Naive thymus-derived CD4-positive, alpha-beta T cell (primary cell): ENCODE measurements around the gene BEST4. TPM values are rescaled to one million over a fixed set of nuclear protein-coding genes. Genes with fewer than 3 reads are reported as not detected.
A peak's percentile ranks its signal among the peaks of the same experiment; 100 is the strongest.
"Not testable (repeated sequence)": the region's sequence is repeated elsewhere in the genome, so short reads cannot be mapped to it uniquely, and the experiment has no call there.

Experiments
- ATAC-seq: fragments of 150-1000 bp; cut with Tn5 transposase; 2 replicates; pipeline ENCODE4 v1.10.0; 2021; ENCODE audit warnings: mild to moderate bottlenecking, moderate library complexity
- CTCF ChIA-PET: fragments of 350-600 bp; sonication (Branson Sonifier 250); formaldehyde crosslinking; loops from one replicate; lab custom pipeline; 2021; ENCODE audit warnings: antibody characterized with exemption; lab: Charles Lee
- POLR2A ChIA-PET: fragments of 350-600 bp; sonication (Branson Sonifier 250); formaldehyde crosslinking; loops from one replicate; lab custom pipeline; 2021; ENCODE audit warnings: antibody characterized with exemption, inconsistent platforms; lab: Charles Lee
- DNase-seq, 9 donors: peaks; one replicate each; pipeline versions ENCODE4 v3.0.0 to v3.0.0-alpha.2; 2020 to 2022; ENCODE audit warnings: mixed read lengths in 1 of 9
- H3K27ac ChIP-seq: one replicate; pipeline ENCODE4 v1.7.0; 2013; ENCODE audit warnings: mild to moderate bottlenecking, low read depth, low read length, moderate library complexity
- H3K27me3 ChIP-seq, 2 donors: one replicate each; pipeline ENCODE4 v1.7.0; 2013; ENCODE audit warnings: low read length in 2 of 2, mild to moderate bottlenecking in 2 of 2, moderate library complexity in 2 of 2; ENCODE audit not compliant: control insufficient read depth in 2 of 2, insufficient read depth in 2 of 2
- H3K36me3 ChIP-seq, 3 experiments: 1 replicate in 2 of 3; 2 replicates in 1 of 3; pipeline ENCODE4 v1.7.0; 2013; ENCODE audit warnings: low read length in 3 of 3, mild to moderate bottlenecking in 3 of 3, moderate library complexity in 1 of 3; ENCODE audit not compliant: insufficient read depth in 3 of 3, control insufficient read depth in 2 of 3
- H3K4me1 ChIP-seq, 2 donors: one replicate each; pipeline ENCODE4 v1.7.0; 2013; ENCODE audit warnings: low read length in 2 of 2, mild to moderate bottlenecking in 2 of 2, moderate library complexity in 1 of 2; ENCODE audit not compliant: control insufficient read depth in 2 of 2, insufficient read depth in 2 of 2
- H3K4me3 ChIP-seq: 2 replicates; pipeline ENCODE4 v1.7.0; 2013; ENCODE audit warnings: mild to moderate bottlenecking, low read length
- H3K9me3 ChIP-seq, 3 experiments: 1 replicate in 2 of 3; 2 replicates in 1 of 3; pipeline ENCODE4 v1.7.0; 2013; ENCODE audit warnings: low read length in 3 of 3; ENCODE audit not compliant: control insufficient read depth in 2 of 3
- H3K27ac Mint-ChIP-seq, 9 donors: one replicate each; pipeline ENCODE4 v1.8.0; 2020 to 2022; ENCODE audit warnings: mixed read lengths in 9 of 9, mild to moderate bottlenecking in 8 of 9, moderate library complexity in 5 of 9, inconsistent platforms in 2 of 9
- H3K27me3 Mint-ChIP-seq, 5 donors: one replicate each; pipeline ENCODE4 v1.8.0; 2021 to 2022; ENCODE audit warnings: mixed read lengths in 5 of 5, mild to moderate bottlenecking in 1 of 5
- H3K36me3 Mint-ChIP-seq, 5 donors: one replicate each; pipeline ENCODE4 v1.8.0; 2020 to 2022; ENCODE audit warnings: mixed read lengths in 5 of 5, mild to moderate bottlenecking in 3 of 5, inconsistent platforms in 1 of 5
- H3K4me1 Mint-ChIP-seq, 7 donors: one replicate each; pipeline ENCODE4 v1.8.0; 2020 to 2022; ENCODE audit warnings: mixed read lengths in 7 of 7, mild to moderate bottlenecking in 3 of 7, inconsistent platforms in 1 of 7
- H3K4me3 Mint-ChIP-seq, 10 donors: one replicate each; pipeline ENCODE4 v1.8.0; 2020 to 2022; ENCODE audit warnings: mild to moderate bottlenecking in 10 of 10, mixed read lengths in 10 of 10, moderate library complexity in 6 of 10, inconsistent platforms in 2 of 10
- H3K9me3 Mint-ChIP-seq, 11 donors: one replicate each; pipeline ENCODE4 v1.8.0; 2020 to 2022; ENCODE audit warnings: mixed read lengths in 11 of 11, mild to moderate bottlenecking in 4 of 11, inconsistent platforms in 1 of 11, moderate library complexity in 1 of 11
- intact Hi-C, 2 donors: fragments of 100-400 bp; cut with micrococcal nuclease; formaldehyde crosslinking; loops; one replicate each; pipeline ENCODE4 v1.15.1; 2023
- polyA plus RNA-seq, 2 donors: library from polyadenylated mRNA; unstranded; fragments of 300-500 nt; fragmentation: Illumina TruSeq; gene quantifications; one replicate each; pipeline ENCODE4 v1.2.3, GENCODE V29; 2021
- total RNA-seq, 6 experiments: library from RNA in 5 of 6; stranded (reverse) in 5 of 6; gene quantifications; 1 replicate in 5 of 6; 2 replicates in 1 of 6; pipeline ENCODE4 v1.2.3 and lab custom pipeline; 2021 to 2026

The BEST4 gene
- total and polyA plus RNA-seq, 7 experiments from 2014 or later = 0.72 to 1.4 (median 0.95) TPM; not detected in 1

DNA sequence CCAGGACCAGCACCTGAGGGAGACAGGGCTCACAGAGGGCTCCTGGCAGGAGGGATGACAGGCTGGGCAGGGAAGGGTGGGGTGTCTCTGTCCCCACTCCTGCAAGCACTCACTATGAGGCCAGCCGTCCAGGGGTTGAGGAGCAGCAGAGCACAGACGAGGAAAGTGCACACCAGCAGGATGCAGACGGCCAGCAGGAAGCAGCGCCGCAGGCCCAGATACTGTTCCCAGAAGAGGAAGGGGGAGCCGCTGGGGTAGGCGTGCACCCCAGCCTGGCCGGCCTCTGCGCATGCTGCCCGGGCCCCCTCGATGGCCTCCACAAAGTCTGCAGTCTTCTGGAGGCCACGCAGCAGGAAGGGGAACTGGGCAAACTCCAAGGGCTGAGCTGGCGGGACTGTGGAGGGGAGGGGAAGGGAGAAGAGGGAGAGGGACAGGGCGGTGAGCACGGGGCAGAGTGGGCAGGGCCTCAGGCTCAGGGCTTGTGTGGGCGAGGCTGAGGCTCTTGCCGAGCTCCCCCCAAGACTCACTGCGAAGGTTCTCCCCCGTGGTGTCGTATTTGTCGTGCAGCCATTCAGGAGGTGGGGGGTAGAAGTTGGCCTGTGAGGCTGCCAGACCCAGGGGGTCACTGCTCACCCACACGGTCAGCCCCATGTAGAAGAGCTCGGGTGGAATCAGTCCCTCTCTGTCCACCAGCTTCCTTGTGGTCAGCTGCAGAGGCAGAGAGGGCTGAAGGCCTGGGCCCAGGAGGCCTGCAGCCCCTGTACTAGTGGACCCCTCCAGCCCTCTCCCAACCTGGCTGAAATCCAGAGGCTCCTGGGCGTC lies 38.6 kb upstream of the BEST4 start:
- DNase-seq = no peak
- CTCF ChIA-PET = interaction anchor here (0.6 kb wide), 1 partner anchor 79 kb away, joined by 3 read pairs; no protein-coding TSS in a partner anchor
- POLR2A ChIA-PET = interaction anchor here (0.9 to 14.4 kb wide), 3 partner anchors 19 to 95 kb away, joined by 3 to 709 read pairs (median 3); partner anchors contain the start of genes BTBD19, DYNLT4, PLK3 and RNU5D-1
- Mint-ChIP-seq H3K27ac (no peak overlapping the region), H3K4me1 (peaks cover under 1 to 9% (median 1%) of the 10 kb centered on the region in 7 donors), H3K36me3 (no peaks in the 10 kb centered on the region), H3K4me3 (no peak overlapping the region), H3K27me3 (no peaks in the 10 kb centered on the region), H3K9me3 (peaks cover 0 to 1% (median 0%) of the 10 kb centered on the region in 11 donors)
- no peaks in the 10 kb centered on the region for H3K4me1 ChIP-seq
- H3K27ac ChIP-seq = no peak overlapping the region
- no peaks in the 10 kb centered on the region for H3K27me3 ChIP-seq
- H3K4me3 ChIP-seq = no peak overlapping the region
- H3K9me3 ChIP-seq = no peaks in the 10 kb centered on the region
- peak; percentile 81 for ATAC-seq
- H3K36me3 ChIP-seq = no peaks in the 10 kb centered on the region
- intact Hi-C loops = no loop called here

DNA sequence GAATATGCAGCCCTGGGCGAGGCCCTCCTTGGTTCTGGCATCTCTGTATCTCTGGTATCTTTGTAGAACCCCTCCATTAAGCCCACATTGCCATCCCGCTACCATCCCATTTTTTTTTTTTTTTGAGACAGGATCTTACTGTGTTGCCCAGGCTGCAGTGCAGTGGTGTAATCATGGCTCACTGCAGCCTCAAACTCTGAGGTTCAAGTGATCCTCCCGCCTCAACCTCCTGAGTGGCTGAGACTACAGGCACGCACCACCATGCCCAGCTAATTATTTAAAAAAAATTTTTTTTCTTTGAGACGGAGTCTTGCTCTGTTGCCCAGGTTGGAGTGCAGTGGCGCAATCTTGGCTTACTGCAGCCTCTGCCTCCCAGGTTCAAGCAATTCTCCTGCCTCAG lies 36.4 kb upstream of the BEST4 start:
- H3K4me1 ChIP-seq = peaks cover 0 to 13% of the 10 kb centered on the region in 2 donors
- not testable (repeated sequence) for H3K27me3 Mint-ChIP-seq, DNase-seq, H3K9me3 ChIP-seq, H3K36me3 ChIP-seq, H3K4me3 ChIP-seq, H3K27ac ChIP-seq, H3K4me3 Mint-ChIP-seq, H3K9me3 Mint-ChIP-seq, H3K36me3 Mint-ChIP-seq, ATAC-seq, H3K27me3 ChIP-seq
- ChIA-PET CTCF (interaction anchor here (0.6 kb wide), 1 partner anchor 110 kb away, joined by 3 read pairs; no protein-coding TSS in a partner anchor), POLR2A (interaction anchor here (14.4 kb wide), 1 partner anchor 17 kb away, joined by 709 read pairs; the partner anchor contains the start of genes BTBD19, DYNLT4 and PLK3)
- intact Hi-C loops = loop anchor here in 1 of 2 donors (5.0 kb wide), 2 partner anchors 37 to 188 kb away; partner anchors contain the start of genes BEST4, HECTD3 and UROD
- Mint-ChIP-seq H3K4me1 (peaks cover 13 to 23% (median 21%) of the 10 kb centered on the region in 7 donors), H3K27ac (peak overlapping the region in 1 of 9 donors; percentile 41)

DNA sequence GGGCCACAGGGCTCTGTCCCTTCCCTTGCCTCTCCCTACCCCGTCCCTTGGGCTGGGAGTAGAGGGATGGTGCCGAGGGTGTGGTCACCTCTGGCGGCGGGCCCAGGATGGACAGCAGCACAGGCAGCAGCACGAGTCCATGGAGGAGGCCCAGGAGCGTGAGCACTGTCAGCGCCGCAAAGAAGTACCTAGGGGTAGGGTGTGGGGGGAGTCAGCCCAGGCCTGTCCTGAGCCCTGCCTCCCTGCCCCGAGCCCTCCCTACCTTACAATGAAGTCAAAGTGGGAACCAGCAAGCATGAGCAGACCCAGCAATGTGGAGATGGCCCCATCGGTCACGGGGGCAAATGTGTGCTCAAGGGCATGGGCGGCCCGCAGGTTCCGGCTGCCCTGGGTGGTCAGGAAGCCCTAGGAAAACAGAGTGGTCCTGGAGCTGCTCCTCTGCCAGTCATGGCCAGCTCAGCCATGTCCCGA lies 35.0 kb upstream of the BEST4 start:
- peak overlapping the region in 3 of 9 donors; percentile 9 to 47 (median 24) for H3K27ac Mint-ChIP-seq
- Histone ChIP-seq H3K27ac (no peak overlapping the region), H3K4me3 (no peak overlapping the region), H3K9me3 (no peaks in the 10 kb centered on the region), H3K27me3 (no peaks in the 10 kb centered on the region), H3K4me1 (peaks cover 0 to 19% of the 10 kb centered on the region in 2 donors), H3K36me3 (no peaks in the 10 kb centered on the region)
- ChIA-PET POLR2A (interaction anchor here (0.7 to 14.4 kb wide), 6 partner anchors 9 to 102 kb away, joined by 3 to 709 read pairs (median 4); partner anchors contain the start of genes BTBD19, DYNLT4, PLK3 and RPS8), CTCF (interaction anchor here (0.7 to 1.9 kb wide), 2 partner anchors 10 to 23 kb away, joined by 3 to 11 read pairs; partner anchors contain the start of gene PLK3)
- peaks cover 22 to 35% (median 28%) of the 10 kb centered on the region in 7 donors for H3K4me1 Mint-ChIP-seq
- H3K4me3 Mint-ChIP-seq = no peak overlapping the region
- no peaks in the 10 kb centered on the region for H3K9me3 Mint-ChIP-seq
- intact Hi-C loops = loop anchor here in 1 of 2 donors (5.0 kb wide), 2 partner anchors 36 to 189 kb away; partner anchors contain the start of genes BEST4, HECTD3 and UROD
- H3K27me3 Mint-ChIP-seq = no peaks in the 10 kb centered on the region
- DNase-seq (no peak), ATAC-seq (no peak)
- H3K36me3 Mint-ChIP-seq = peaks cover 0 to 2% (median 0%) of the 10 kb centered on the region in 5 donors

GRCh38 chr1:44822131-44822701 lies 34.2 kb upstream of the BEST4 start:
- Histone ChIP-seq H3K36me3 (no peaks in the 10 kb centered on the region), H3K4me1 (peaks cover 0 to 19% of the 10 kb centered on the region in 2 donors), H3K27ac (no peak overlapping the region), H3K27me3 (no peaks in the 10 kb centered on the region), H3K4me3 (no peak overlapping the region), H3K9me3 (no peaks in the 10 kb centered on the region)
- intact Hi-C loops = loop anchor here in 1 of 2 donors (5.0 kb wide), 2 partner anchors 35 to 190 kb away; partner anchors contain the start of genes BEST4, HECTD3 and UROD
- Mint-ChIP-seq H3K36me3 (peaks cover 0 to 8% (median 0%) of the 10 kb centered on the region in 5 donors), H3K27ac (peak overlapping the region in 7 of 9 donors; percentile 18 to 100 (median 72)), H3K27me3 (no peaks in the 10 kb centered on the region), H3K4me3 (no peak overlapping the region), H3K4me1 (peaks cover 26 to 40% (median 36%) of the 10 kb centered on the region in 7 donors), H3K9me3 (no peaks in the 10 kb centered on the region)
- ATAC-seq = no peak
- no peak for DNase-seq
- CTCF ChIA-PET = interaction anchor here (1.0 to 1.9 kb wide), 7 partner anchors 13 to 108 kb away, joined by 3 to 11 read pairs (median 5); partner anchors contain the start of genes BTBD19 and PLK3
- POLR2A ChIA-PET = interaction anchor here (0.8 to 14.4 kb wide), 11 partner anchors 10 to 669 kb away, joined by 3 to 709 read pairs (median 4); partner anchors contain the start of genes BTBD19, DYNLT4, PLK3 and PTCH2

DNA sequence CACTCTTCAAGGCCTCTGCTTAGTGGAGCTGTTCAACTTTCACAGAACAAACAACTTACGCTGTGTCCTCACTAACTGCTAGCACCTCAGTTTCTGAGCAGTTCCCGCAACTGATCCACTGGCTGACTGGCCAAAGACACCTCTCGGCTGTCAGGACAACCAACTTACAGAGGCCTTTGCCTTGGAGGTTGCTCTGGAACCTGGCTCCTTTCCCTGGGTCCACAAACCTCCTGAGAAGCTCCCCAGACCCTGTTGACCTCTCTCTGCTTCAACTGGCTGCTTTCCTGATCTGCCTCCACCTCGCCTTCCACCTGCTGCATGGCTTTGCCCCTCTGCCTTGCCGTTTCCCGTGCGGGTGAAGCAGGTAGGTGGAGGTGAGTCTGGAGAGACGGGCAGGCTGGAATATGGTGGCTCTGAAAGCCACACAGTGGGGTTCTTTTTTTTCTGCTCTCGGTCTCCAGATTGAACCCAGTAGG lies 33.3 kb upstream of the BEST4 start:
- no peaks in the 10 kb centered on the region for H3K27me3 Mint-ChIP-seq
- no peaks in the 10 kb centered on the region for H3K9me3 Mint-ChIP-seq
- intact Hi-C loops = loop anchor here in 1 of 2 donors (5.0 kb wide), 2 partner anchors 34 to 191 kb away; partner anchors contain the start of genes BEST4, HECTD3 and UROD

More for the DNA sequence above, 33.3 kb upstream of the BEST4 start:
- POLR2A ChIA-PET = interaction anchor here (0.7 to 14.4 kb wide), 16 partner anchors 8 to 670 kb away, joined by 3 to 709 read pairs (median 5); partner anchors contain the start of genes BEST4, BTBD19, DYNLT4 and EIF2B3
- Histone ChIP-seq H3K27me3 (no peaks in the 10 kb centered on the region), H3K4me1 (peaks cover 0 to 19% of the 10 kb centered on the region in 2 donors), H3K27ac (no peak overlapping the region), H3K4me3 (no peak overlapping the region), H3K36me3 (no peaks in the 10 kb centered on the region), H3K9me3 (no peaks in the 10 kb centered on the region)
- H3K36me3 Mint-ChIP-seq = peaks cover 0 to 8% (median 0%) of the 10 kb centered on the region in 5 donors
- DNase-seq = no peak
- peak overlapping the region; percentile 8 to 100 (median 100) for H3K27ac Mint-ChIP-seq
- CTCF ChIA-PET = interaction anchor here (0.7 to 1.9 kb wide), 10 partner anchors 12 to 167 kb away, joined by 3 to 11 read pairs (median 5); partner anchors contain the start of genes BTBD19, EIF2B3 and PLK3
- peak overlapping the region; percentile 41 to 96 (median 94) for H3K4me3 Mint-ChIP-seq
- no peak for ATAC-seq
- H3K4me1 Mint-ChIP-seq = peaks cover 23 to 40% (median 37%) of the 10 kb centered on the region in 7 donors
